ENCODE measurements around the gene COA8. TPM values are rescaled to one million over a fixed set of nuclear protein-coding genes. Genes with fewer than 3 reads are reported as not detected.

The COA8 gene
- total and polyA plus RNA-seq, 2 of the 13 experiments (the other 11 are each of a cell fraction or from before 2014, with no cell fraction given) = 10.9 to 25.1 TPM

GRCh38 chr14:103517721-103518421 is 44.9 kb upstream of the COA8 start (continued):
- TF ChIP-seq DPF2 (CRISPR knock-in tag; IDR thresholded peaks at IDR 0.05; ENCODE audit: borderline replicate concordance, low read depth) (no peak), ZNF503 (CRISPR knock-in tag; IDR thresholded peaks at IDR 0.05) (no peak), CAMTA2 (CRISPR knock-in tag; IDR thresholded peaks at IDR 0.05; ENCODE audit: borderline replicate concordance) (peak; percentile 21; the same call in 1 of the 2 replicates), MXI1 (IDR thresholded peaks at IDR 0.05; ENCODE audit: borderline replicate concordance, low read depth, low read length) (no peak), NPAS2 (CRISPR knock-in tag; IDR thresholded peaks at IDR 0.05; ENCODE audit: borderline replicate concordance) (no peak), ZNF768 (CRISPR knock-in tag; IDR thresholded peaks at IDR 0.05) (peak; percentile 19; the same call in 1 of the 2 replicates), KLF15 (CRISPR knock-in tag; IDR thresholded peaks at IDR 0.05; ENCODE audit: borderline replicate concordance) (0 out of 2 replicates have a peak, but pooled peaks have one; percentile 11), FOXK2 (IDR thresholded peaks at IDR 0.05) (no peak), THYN1 (CRISPR knock-in tag; IDR thresholded peaks at IDR 0.05; ENCODE audit: borderline replicate concordance, low read depth) (no peak), TEAD3 (CRISPR knock-in tag; optimal IDR thresholded peaks at IDR 0.05; ENCODE audit: borderline replicate concordance) (no peak), ZNF143 (CRISPR knock-in tag; IDR thresholded peaks at IDR 0.05) (no peak), HNF1B (CRISPR knock-in tag; IDR thresholded peaks at IDR 0.05) (no peak), SRY (CRISPR knock-in tag; IDR thresholded peaks at IDR 0.05) (no peak), PAF1 (CRISPR knock-in tag; IDR thresholded peaks at IDR 0.05) (0 out of 2 replicates have a peak, but pooled peaks have one; percentile 52), TERF1 (CRISPR knock-in tag; IDR thresholded peaks at IDR 0.05) (no peak), ZNF782 (CRISPR knock-in tag; IDR thresholded peaks at IDR 0.05; ENCODE audit: borderline replicate concordance) (no peak), IRF9 (CRISPR knock-in tag; IDR thresholded peaks at IDR 0.05; ENCODE audit: borderline replicate concordance) (no peak), DR1 (CRISPR knock-in tag; IDR thresholded peaks at IDR 0.05) (no peak), HES4 (CRISPR knock-in tag; IDR thresholded peaks at IDR 0.05; ENCODE audit: borderline replicate concordance) (0 out of 2 replicates have a peak, but pooled peaks have one; percentile 4), ZNF20 (CRISPR knock-in tag; IDR thresholded peaks at IDR 0.05) (no peak), KMT2A (CRISPR knock-in tag; IDR thresholded peaks at IDR 0.05) (no peak; the same call in 1 of the 2 replicates), E2F1 (CRISPR knock-in tag; IDR thresholded peaks at IDR 0.05) (no peak)

All from HepG2 (cell line).